ENCODE results near the gene SGCD. TPM values are rescaled to one million over a fixed set of nuclear protein-coding genes. Genes with fewer than 3 reads are reported as not detected.

Gene SGCD
- total RNA-seq, 4 donors from 2014 or later = 0.83 to 9.6 (median 1.9) TPM

DNA sequence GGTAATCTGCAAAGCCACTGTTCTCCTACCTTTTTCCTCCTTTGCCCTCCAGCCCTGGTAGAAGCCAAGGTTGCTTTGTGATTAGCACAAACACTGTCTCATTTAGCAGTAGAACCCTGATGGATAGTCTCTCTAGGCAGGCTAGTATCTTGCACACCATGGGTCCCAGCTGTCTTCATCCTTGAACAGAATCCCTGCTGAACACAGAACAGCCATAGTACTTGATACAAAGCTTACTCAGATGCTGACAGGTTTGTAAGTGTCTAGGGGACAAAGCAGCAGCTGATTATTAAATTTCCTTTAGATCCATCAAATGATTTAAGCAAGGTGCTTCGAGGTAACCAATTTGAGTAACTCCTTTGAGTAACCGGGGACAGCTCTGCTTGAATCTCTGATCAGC is 359.4 kb downstream of the SGCD start:
- no peak for TF ChIP-seq POLR2A (IDR thresholded peaks at IDR 0.05)
- TF ChIP-seq, protein P1, sequence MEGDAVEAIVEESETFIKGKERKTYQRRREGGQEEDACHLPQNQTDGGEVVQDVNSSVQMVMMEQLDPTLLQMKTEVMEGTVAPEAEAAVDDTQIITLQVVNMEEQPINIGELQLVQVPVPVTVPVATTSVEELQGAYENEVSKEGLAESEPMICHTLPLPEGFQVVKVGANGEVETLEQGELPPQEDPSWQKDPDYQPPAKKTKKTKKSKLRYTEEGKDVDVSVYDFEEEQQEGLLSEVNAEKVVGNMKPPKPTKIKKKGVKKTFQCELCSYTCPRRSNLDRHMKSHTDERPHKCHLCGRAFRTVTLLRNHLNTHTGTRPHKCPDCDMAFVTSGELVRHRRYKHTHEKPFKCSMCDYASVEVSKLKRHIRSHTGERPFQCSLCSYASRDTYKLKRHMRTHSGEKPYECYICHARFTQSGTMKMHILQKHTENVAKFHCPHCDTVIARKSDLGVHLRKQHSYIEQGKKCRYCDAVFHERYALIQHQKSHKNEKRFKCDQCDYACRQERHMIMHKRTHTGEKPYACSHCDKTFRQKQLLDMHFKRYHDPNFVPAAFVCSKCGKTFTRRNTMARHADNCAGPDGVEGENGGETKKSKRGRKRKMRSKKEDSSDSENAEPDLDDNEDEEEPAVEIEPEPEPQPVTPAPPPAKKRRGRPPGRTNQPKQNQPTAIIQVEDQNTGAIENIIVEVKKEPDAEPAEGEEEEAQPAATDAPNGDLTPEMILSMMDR (IDR thresholded peaks at IDR 0.05) = no peak
- H3K36me3 ChIP-seq = no peaks in the 10 kb centered on the region
- no peak overlapping the region for H3K4me3 ChIP-seq
- no peaks in the 10 kb centered on the region for H3K27me3 ChIP-seq
- H3K27ac ChIP-seq = no peak overlapping the region
- H3K4me1 ChIP-seq = no peaks in the 10 kb centered on the region
- H3K9me3 ChIP-seq = no peaks in the 10 kb centered on the region
- no peak for DNase-seq

DNA sequence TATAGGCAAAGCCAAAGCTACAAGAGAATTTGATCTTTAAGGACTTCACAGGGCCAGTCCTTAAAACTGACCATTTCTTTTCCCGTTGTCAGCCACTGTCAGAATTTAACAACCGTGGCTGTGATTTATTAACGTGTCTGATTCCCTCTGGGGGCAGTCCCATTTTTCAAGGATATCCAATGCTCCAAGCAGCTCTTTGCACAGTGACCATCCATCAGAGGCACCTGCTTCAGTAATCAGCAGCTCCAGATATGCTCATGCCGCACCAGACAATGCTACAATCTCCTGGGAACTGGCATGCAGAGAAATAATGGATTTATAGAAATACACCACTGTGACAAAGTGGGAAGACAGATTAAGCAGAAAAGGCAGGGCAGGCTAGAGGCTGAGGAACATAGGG is 359.8 kb downstream of the SGCD start:
- H3K4me3 ChIP-seq = no peak overlapping the region
- TF ChIP-seq, protein P1 (IDR thresholded peaks at IDR 0.05) = no peak
- TF ChIP-seq POLR2A (IDR thresholded peaks at IDR 0.05) = no peak
- no peak overlapping the region for H3K27ac ChIP-seq
- no peaks in the 10 kb centered on the region for H3K27me3 ChIP-seq
- H3K9me3 ChIP-seq = no peaks in the 10 kb centered on the region
- DNase-seq = no peak
- no peaks in the 10 kb centered on the region for H3K36me3 ChIP-seq
- no peaks in the 10 kb centered on the region for H3K4me1 ChIP-seq

DNA sequence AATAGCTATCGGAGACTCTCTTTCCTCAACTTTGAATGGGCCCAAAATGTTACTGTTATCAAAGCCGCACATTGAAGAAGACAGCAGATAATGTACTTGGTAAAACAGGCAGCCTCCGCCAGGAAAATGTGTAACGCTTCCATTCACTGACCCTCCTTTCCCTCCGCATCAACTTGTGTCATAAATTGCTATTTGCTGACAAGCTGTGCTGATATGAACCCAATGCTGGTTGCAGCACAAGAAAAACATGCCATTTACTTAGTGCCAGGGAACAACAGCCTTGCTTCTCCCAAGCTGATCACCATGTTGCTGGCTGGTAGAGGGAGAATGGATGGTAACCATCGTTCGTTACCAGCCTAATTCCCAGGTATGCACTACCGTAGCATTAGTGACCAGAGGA is 360.6 kb downstream of the SGCD start:
- TF ChIP-seq POLR2A (IDR thresholded peaks at IDR 0.05) = no peak
- TF ChIP-seq, protein P1 (IDR thresholded peaks at IDR 0.05) = no peak
- no peak for DNase-seq
- H3K4me3 ChIP-seq = no peak overlapping the region
- no peaks in the 10 kb centered on the region for H3K27me3 ChIP-seq
- no peaks in the 10 kb centered on the region for H3K36me3 ChIP-seq
- H3K9me3 ChIP-seq = no peaks in the 10 kb centered on the region
- H3K27ac ChIP-seq = no peak overlapping the region
- no peaks in the 10 kb centered on the region for H3K4me1 ChIP-seq

DNA sequence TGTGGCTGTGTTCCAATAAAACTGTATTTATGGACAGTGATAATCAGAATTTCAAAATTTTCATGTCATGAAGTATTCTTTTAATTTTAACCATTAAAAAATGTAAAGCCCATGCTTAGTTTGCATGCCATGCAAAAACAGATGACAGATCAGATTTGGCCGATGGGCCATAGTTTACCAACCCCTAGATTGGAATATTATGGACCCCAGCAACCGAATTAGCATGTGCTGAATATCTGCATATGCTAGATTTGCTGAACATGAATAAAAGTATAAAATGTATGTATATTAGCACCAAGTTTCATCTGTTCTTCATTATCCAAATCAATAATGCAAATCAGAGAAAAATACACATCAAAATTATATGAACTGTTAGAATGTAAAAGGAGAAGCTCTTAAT is 364.6 kb downstream of the SGCD start:
- Histone ChIP-seq H3K4me3 (no peak overlapping the region), H3K27me3 (no peaks in the 10 kb centered on the region), H3K36me3 (no peaks in the 10 kb centered on the region), H3K27ac (no peak overlapping the region), H3K9me3 (no peaks in the 10 kb centered on the region), H3K4me1 (no peaks in the 10 kb centered on the region)
- no peak for TF ChIP-seq POLR2A (IDR thresholded peaks at IDR 0.05)
- TF ChIP-seq, protein P1 (IDR thresholded peaks at IDR 0.05) = no peak
- DNase-seq = no peak

DNA sequence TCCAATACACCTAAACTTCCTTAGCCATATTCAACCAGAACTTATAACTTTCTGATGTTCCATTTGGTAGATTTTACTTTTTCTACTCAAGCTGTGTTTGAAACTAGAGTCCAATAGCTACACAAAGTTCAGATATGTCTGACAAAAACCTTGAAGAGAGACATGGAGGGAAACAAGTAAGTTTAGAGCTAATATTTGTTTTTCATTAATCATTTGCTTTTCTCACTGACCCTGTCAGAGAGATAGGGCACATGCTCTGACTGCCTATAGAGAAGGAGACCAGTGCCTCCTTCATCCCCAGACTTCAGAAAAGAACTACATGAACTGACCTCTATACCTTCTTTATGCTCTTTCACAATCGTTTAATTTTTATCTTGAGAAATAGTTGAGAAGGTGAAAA is 366.1 kb downstream of the SGCD start:
- Histone ChIP-seq H3K9me3 (no peaks in the 10 kb centered on the region), H3K36me3 (no peaks in the 10 kb centered on the region), H3K4me3 (no peak overlapping the region), H3K4me1 (no peaks in the 10 kb centered on the region), H3K27me3 (no peaks in the 10 kb centered on the region), H3K27ac (no peak overlapping the region)
- DNase-seq = no peak
- TF ChIP-seq, protein P1 (IDR thresholded peaks at IDR 0.05) = no peak
- TF ChIP-seq POLR2A (IDR thresholded peaks at IDR 0.05) = no peak

DNA sequence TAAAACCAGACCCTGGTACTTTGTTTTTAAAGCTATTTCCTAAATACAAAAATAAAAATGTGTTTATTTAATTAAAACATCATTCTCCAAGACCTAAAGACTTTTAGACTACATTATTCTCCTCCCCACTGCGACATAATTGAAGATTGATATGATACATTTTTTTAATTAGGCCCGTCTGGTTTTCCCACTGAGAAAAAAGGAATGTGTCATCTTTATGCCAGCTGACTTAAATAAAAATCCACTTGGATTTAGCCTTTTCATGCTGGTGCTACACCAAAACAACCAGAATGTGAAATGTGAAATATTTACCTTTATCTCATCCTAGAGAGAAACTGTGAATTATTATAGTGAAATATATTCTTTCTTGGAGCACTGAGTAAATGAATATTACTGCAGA is 367.6 kb downstream of the SGCD start:
- no peak for TF ChIP-seq POLR2A (IDR thresholded peaks at IDR 0.05)
- TF ChIP-seq, protein P1 (IDR thresholded peaks at IDR 0.05) = no peak
- Histone ChIP-seq H3K27ac (no peak overlapping the region), H3K36me3 (no peaks in the 10 kb centered on the region), H3K4me1 (no peaks in the 10 kb centered on the region), H3K9me3 (no peaks in the 10 kb centered on the region), H3K27me3 (no peaks in the 10 kb centered on the region), H3K4me3 (no peak overlapping the region)
- no peak for DNase-seq
